SK-N-SH (cell line): ENCODE measurements around the gene FMN2. TPM values are rescaled to one million over a fixed set of nuclear protein-coding genes. Genes with fewer than 3 reads are reported as not detected.

ENCODE experiments used
- CTCF ChIA-PET: fragments of 300-600, 350-600 bp; formaldehyde crosslinking; extraction: SDS; loops from one replicate; lab custom pipeline; 2021; lab: Yijun Ruan, JAX
- POLR2A ChIA-PET: fragments of 350-600 bp; sonication (Branson Sonifier 250); formaldehyde crosslinking; extraction: SDS; loops from one replicate; lab custom pipeline; 2020; ENCODE audit warnings: antibody characterized with exemption, inconsistent platforms; lab: Yijun Ruan, JAX
- DNase-seq: peaks from one replicate; pipeline ENCODE4 v3.0.0; 2012
- H2AFZ ChIP-seq: fragments of 200-600 bp; sonication (generic); 2 replicates; pipeline ENCODE4 v1.8.1; 2016; ENCODE audit warnings: antibody characterized with exemption, mild to moderate bottlenecking, low read depth
- H3F3A ChIP-seq: fragments of 200-600 bp; sonication (generic); replicated peaks from 2 replicates; pipeline ENCODE3; 2016; ENCODE audit warnings: antibody characterized with exemption, mild to moderate bottlenecking; ENCODE audit not compliant: insufficient read depth
- H3K27ac ChIP-seq, 2 experiments: fragments of 200-500 bp in 1 of 2; fragments of 200-600 bp in 1 of 2; sonication (Bioruptor generic) in 1 of 2; sonication (generic), shearing (Covaris generic) in 1 of 2; 2 replicates each; pipeline versions ENCODE4 v1.5.1 to v1.6.1; 2014 to 2016; ENCODE audit warnings: low read depth in 2 of 2, inconsistent platforms in 1 of 2, low read length in 1 of 2, mild to moderate bottlenecking in 1 of 2, mixed read lengths in 1 of 2
- H3K27me3 ChIP-seq: fragments of 200-600 bp; sonication (generic), shearing (Covaris generic); 2 replicates; pipeline ENCODE4 v1.6.1; 2016; ENCODE audit warnings: mixed run types; ENCODE audit not compliant: insufficient read depth
- H3K36me3 ChIP-seq, 2 experiments: fragments of 200-500 bp in 1 of 2; fragments of 200-600 bp in 1 of 2; sonication (Bioruptor generic) in 1 of 2; sonication (generic) in 1 of 2; replicated peaks in 1 of 2; 2 replicates each; pipeline versions ENCODE3 to v1.5.1; 2014 to 2016; ENCODE audit warnings: low read length in 1 of 2, mild to moderate bottlenecking in 1 of 2; ENCODE audit not compliant: insufficient read depth in 2 of 2, control insufficient read depth in 1 of 2
- H3K4me1 ChIP-seq, 2 experiments: fragments of 200-500 bp in 1 of 2; fragments of 200-600 bp in 1 of 2; sonication (Bioruptor generic) in 1 of 2; sonication (generic), shearing (Covaris generic) in 1 of 2; 2 replicates each; pipeline versions ENCODE4 v1.5.1 to v1.6.1; 2014 to 2016; ENCODE audit warnings: low read depth in 1 of 2, low read length in 1 of 2, mixed run types in 1 of 2; ENCODE audit not compliant: insufficient read depth in 2 of 2, control insufficient read depth in 1 of 2
- H3K4me2 ChIP-seq: fragments of 200-600 bp; sonication (generic), shearing (Covaris generic); 2 replicates; pipeline ENCODE4 v1.6.1; 2017; ENCODE audit warnings: mixed run types
- H3K4me3 ChIP-seq, 2 experiments: fragments of 200-500 bp in 1 of 2; fragments of 200-600 bp in 1 of 2; sonication (Bioruptor generic) in 1 of 2; sonication (generic), shearing (Covaris generic) in 1 of 2; 2 replicates each; pipeline versions ENCODE4 v1.5.1 to v1.8.1; 2014 to 2016; ENCODE audit warnings: low read depth in 2 of 2, inconsistent platforms in 1 of 2, low read length in 1 of 2, mild to moderate bottlenecking in 1 of 2, mixed read lengths in 1 of 2, moderate library complexity in 1 of 2
- H3K79me2 ChIP-seq: fragments of 200-600 bp; sonication (generic); 2 replicates; pipeline ENCODE4 v1.8.1; 2017; ENCODE audit warnings: mild to moderate bottlenecking; ENCODE audit not compliant: insufficient read depth
- H3K9ac ChIP-seq: fragments of 200-600 bp; sonication (generic); 2 replicates; pipeline ENCODE4 v1.6.1; 2017; ENCODE audit warnings: mixed run types
- H3K9me2 ChIP-seq: fragments of 200-600 bp; sonication (generic); 2 replicates; pipeline ENCODE4 v1.6.1; 2017; ENCODE audit warnings: mixed run types
- H3K9me3 ChIP-seq: fragments of 200-600 bp; sonication (generic); 2 replicates; pipeline ENCODE4 v1.6.1; 2017; ENCODE audit warnings: mixed run types, mild to moderate bottlenecking, moderate library complexity
- H4K20me1 ChIP-seq: fragments of 200-600 bp; sonication (generic); 2 replicates; pipeline ENCODE4 v1.6.1; 2017; ENCODE audit warnings: mild to moderate bottlenecking, mixed run types; ENCODE audit not compliant: insufficient read depth
- CHD2 ChIP-seq: fragments of 150-350 bp; IDR thresholded peaks from 2 replicates; pipeline ENCODE4 v1.6.1; 2018; ENCODE audit warnings: low read length; ENCODE audit not compliant: partially characterized antibody
- CTCF ChIP-seq: fragments of 200-600 bp; sonication (generic); IDR thresholded peaks from 2 replicates; pipeline ENCODE4 v1.6.1; 2017; ENCODE audit warnings: antibody characterized with exemption, mild to moderate bottlenecking, moderate library complexity
- ELF1 ChIP-seq: IDR thresholded peaks from 2 replicates; pipeline ENCODE4 v1.4.0; 2012
- EP300 ChIP-seq, 2 experiments: IDR thresholded peaks; 2 replicates each; pipeline versions ENCODE4 v1.4.0 to v1.6.1; 2012; ENCODE audit warnings: borderline replicate concordance in 1 of 2, low read depth in 1 of 2, low read length in 1 of 2
- FOSL2 ChIP-seq: IDR thresholded peaks from 2 replicates; pipeline ENCODE4 v1.4.0; 2012; ENCODE audit warnings: low read depth, mild to moderate bottlenecking, moderate library complexity, borderline replicate concordance
- JUND ChIP-seq: IDR thresholded peaks from 2 replicates; pipeline ENCODE4 v1.4.0; 2012
- MAX ChIP-seq: IDR thresholded peaks from 2 replicates; pipeline ENCODE4 v1.4.0; 2012; ENCODE audit warnings: low read depth
- NRF1 ChIP-seq: IDR thresholded peaks from 2 replicates; pipeline ENCODE4 v1.6.1; 2012; ENCODE audit warnings: low read depth, mild to moderate bottlenecking, low read length
- PBX3 ChIP-seq: IDR thresholded peaks from 2 replicates; pipeline ENCODE4; 2012
- POLR2AphosphoS5 ChIP-seq: IDR thresholded peaks from 2 replicates; pipeline ENCODE4 v1.6.1; 2012; ENCODE audit warnings: low read depth, low read length
- RCOR1 ChIP-seq: fragments of 150-350 bp; IDR thresholded peaks from 2 replicates; pipeline ENCODE4 v1.6.1; 2017; ENCODE audit warnings: antibody characterized with exemption, low read length
- SMC3 ChIP-seq: IDR thresholded peaks from 2 replicates; pipeline ENCODE4 v1.6.1; 2012; ENCODE audit warnings: low read depth, low read length, improper control_type of control experiment
- USF2 ChIP-seq: fragments of 150-350 bp; IDR thresholded peaks from 2 replicates; pipeline ENCODE4 v1.6.1; 2017; ENCODE audit warnings: antibody characterized with exemption, low read length, low read depth, borderline replicate concordance
- YY1 ChIP-seq: IDR thresholded peaks from 2 replicates; pipeline ENCODE4 v1.4.0; 2012; ENCODE audit warnings: low read depth, mild to moderate bottlenecking
- ZBTB33 ChIP-seq: IDR thresholded peaks from 2 replicates; pipeline ENCODE4 v1.4.0; 2012; ENCODE audit warnings: low read depth, borderline replicate concordance
- WGBS: methylation state at CpG from one replicate; pipeline ENCODE4 v1.1.6; 2017; ENCODE audit warnings: low lambda C conversion rate; 5-methylcytosine and 5-hydroxymethylcytosine counted together
- polyA plus RNA-seq, 3 experiments: library from polyadenylated mRNA; depleted of rRNA; stranded (reverse); fragments of >200 nt; gene quantifications; 2 replicates each; pipeline ENCODE4 v1.2.3, GENCODE V29; 2012

Gene FMN2
- polyA plus RNA-seq, 1 of the 3 experiments (the other 2 are of a cell fraction) = 7.2 TPM

GRCh38 chr1:240499012-240499411, 407.3 kb downstream of the FMN2 start:
- no peak for TF ChIP-seq POLR2AphosphoS5
- TF ChIP-seq ELF1 = no peak
- TF ChIP-seq FOSL2 = peak; percentile 55; the same call in 1 of the 2 replicates
- no peak for TF ChIP-seq EP300 (IDR thresholded peaks at IDR 0.05; ENCODE audit: borderline replicate concordance in 1 of 2, low read depth in 1 of 2, low read length in 1 of 2)
- TF ChIP-seq RCOR1 = no peak
- TF ChIP-seq MAX = no peak
- no peak for TF ChIP-seq YY1
- no peak for TF ChIP-seq ZBTB33
- TF ChIP-seq USF2 = no peak
- TF ChIP-seq SMC3 = no peak
- peak; percentile 41; the same call in 1 of the 2 replicates for TF ChIP-seq PBX3
- TF ChIP-seq CHD2 = no peak
- TF ChIP-seq NRF1 = no peak
- peak; percentile 22; the same call in 1 of the 2 replicates for TF ChIP-seq JUND
- H3F3A ChIP-seq = peaks cover 9% of the 10 kb centered on the region
- H4K20me1 ChIP-seq = no peaks in the 10 kb centered on the region
- H3K4me2 ChIP-seq = no peak overlapping the region
- no peak overlapping the region for H3K4me3 ChIP-seq
- H3K27me3 ChIP-seq = no peaks in the 10 kb centered on the region
- ChIA-PET POLR2A (no interaction called here), CTCF (interaction anchor here (1.0 kb wide), 1 partner anchor 108 kb away, joined by 3 read pairs; no protein-coding TSS in a partner anchor)
- WGBS = 81% methylated on average over 2 of the region's 2 CpGs
- no peak overlapping the region; a peak in 1 of 4 replicates for H3K27ac ChIP-seq
- H2AFZ ChIP-seq = peak overlapping the region; percentile 12; the same call in 1 of the 2 replicates
- H3K9me2 ChIP-seq = no peaks in the 10 kb centered on the region
- no peaks in the 10 kb centered on the region for H3K9me3 ChIP-seq
- no peak for DNase-seq
- no peak overlapping the region for H3K9ac ChIP-seq
- no peaks in the 10 kb centered on the region for H3K79me2 ChIP-seq
- peaks cover 8 to 21% of the 10 kb centered on the region in 2 experiments; a peak in 3 of 4 replicates for H3K4me1 ChIP-seq
- H3K36me3 ChIP-seq = no peaks in the 10 kb centered on the region

- Histone ChIP-seq H3K79me2 (no peaks in the 10 kb centered on the region), H3K36me3 (no peaks in the 10 kb centered on the region), H4K20me1 (no peaks in the 10 kb centered on the region), H3K27me3 (no peaks in the 10 kb centered on the region), H3K27ac (peak overlapping the region in 1 of 2 experiments; percentile 12; a peak in 2 of 4 replicates), H3K9me3 (no peaks in the 10 kb centered on the region), H3K4me3 (no peak overlapping the region), H3K9me2 (no peaks in the 10 kb centered on the region), H3K4me1 (peaks cover 8 to 21% of the 10 kb centered on the region in 2 experiments; a peak in 3 of 4 replicates), H2AFZ (no peak overlapping the region), H3K4me2 (no peak overlapping the region), H3K9ac (no peak overlapping the region), H3F3A (peaks cover 9% of the 10 kb centered on the region)
- DNase-seq = no peak
- POLR2A ChIA-PET = no interaction called here
- CTCF ChIA-PET = interaction anchor here (1.2 kb wide), 1 partner anchor 191 kb away, joined by 3 read pairs; no protein-coding TSS in a partner anchor
- no peak for TF ChIP-seq ELF1
- TF ChIP-seq CHD2 = no peak
- no peak for TF ChIP-seq SMC3
- TF ChIP-seq CTCF = no peak
- no peak for TF ChIP-seq JUND
- 81% methylated on average over 4 of the region's 4 CpGs for WGBS
These were observed 409.0 kb downstream of the FMN2 start for GRCh38 chr1:240500647-240501046.
